Measurements from ENCODE around the gene OR51D1.

Gene OR51D1

GRCh38 chr11:4645974-4646373 is 8.7 kb downstream of the OR51D1 start:
- DNase-seq: no peak

DNA sequence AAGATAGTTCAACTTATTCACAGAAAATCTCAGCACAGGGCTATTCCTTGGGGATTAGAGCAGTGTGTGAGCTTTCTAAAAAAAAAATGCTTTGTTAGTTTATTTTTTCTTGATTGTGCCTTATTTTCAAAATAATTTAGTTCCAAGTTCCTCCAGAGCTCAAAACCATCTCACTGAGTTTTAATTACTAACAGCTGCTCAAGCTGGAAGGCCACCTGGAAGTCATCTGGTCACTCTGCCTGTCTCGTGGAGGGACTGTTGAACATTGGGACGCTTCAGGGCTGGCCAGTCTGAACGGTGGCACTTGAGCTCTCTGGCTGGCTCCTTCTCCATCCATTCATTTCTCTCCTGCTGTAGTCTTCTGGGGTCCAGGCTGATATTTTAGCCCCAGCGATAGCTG is 10.5 kb downstream of the OR51D1 start:
- no peak for DNase-seq

- DNase-seq: no peak
Measured at GRCh38 chr11:4654635-4655369, 17.5 kb downstream of the OR51D1 start.

DNA sequence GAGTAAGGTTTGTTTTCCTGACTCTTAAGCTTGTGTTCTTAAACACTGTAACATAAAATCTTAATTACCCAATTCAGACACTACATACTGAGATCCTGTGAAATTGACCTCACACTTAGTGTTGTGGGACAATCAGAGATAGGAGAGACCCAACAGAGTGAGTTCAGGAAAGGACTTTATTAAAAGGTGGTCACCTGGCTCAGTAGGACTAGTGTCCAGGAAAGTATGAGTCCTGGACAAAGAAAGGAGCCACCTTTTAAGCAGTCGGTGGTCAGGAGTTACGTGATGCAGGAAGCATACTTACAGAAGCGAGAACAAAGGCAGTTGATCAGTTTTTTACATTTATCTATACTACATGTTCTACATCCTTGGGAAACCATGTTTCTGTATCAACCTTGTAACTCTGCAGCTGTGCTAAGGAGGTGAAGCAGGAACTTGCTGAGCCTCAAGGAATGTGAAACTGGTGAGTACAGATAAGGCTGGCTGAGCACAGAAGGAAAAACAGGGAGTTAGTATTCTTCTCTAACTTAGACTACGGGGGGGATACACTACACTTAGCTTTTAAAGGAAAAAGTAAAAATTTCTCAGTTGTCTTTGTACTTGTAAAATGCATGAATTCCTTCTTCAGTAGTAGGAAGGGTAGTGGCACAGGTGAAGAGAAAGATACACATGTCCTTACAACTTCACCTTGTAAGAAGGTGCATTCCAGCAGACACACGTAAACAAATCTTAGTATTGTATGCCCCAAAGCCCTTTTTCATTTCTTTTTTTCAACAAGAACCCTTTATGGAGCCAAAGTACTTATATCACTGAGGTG is 21.6 kb downstream of the OR51D1 start:
- no peak for DNase-seq

GRCh38 chr11:4662876-4663275 is 25.6 kb downstream of the OR51D1 start:
- DNase-seq: no peak

DNA sequence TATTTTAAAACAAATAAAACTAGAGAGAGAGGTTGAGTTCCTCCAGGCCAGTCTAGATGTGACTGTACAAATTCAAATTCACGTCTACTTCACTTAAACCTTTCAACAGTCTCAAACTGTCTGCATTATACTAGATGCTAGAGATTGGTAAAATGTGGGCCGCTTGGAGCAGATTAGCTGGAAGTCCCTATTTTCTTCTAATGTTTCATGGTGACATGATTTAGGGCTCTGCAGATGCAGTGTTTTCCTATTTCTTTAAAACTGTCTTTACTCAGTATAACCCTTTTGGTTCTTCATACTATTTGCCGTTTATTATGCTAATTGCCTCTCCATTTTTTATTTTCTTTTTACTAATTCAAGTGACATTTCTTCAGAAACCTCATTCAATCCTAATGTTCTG is 26.9 kb downstream of the OR51D1 start:
- DNase-seq: no peak

DNA sequence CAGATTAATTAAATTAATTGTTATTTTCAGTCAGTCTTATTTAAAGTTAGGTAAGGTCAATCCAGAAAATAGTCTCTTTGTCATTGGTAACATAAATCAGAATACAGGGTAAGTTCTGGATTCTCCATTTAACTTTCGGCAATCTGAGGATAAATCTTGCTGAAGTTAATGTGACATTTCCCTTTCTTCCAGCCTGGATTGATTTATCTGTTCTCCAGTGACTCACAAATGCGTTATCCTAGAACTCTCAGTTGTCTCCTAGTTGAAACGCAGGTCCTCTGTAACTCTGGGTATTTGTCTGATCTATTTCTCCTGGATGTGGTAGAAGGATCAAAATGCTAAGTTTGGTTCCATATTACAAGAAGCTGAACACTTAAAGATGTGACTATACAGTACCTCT is 27.5 kb downstream of the OR51D1 start:
- no peak for DNase-seq

GRCh38 chr11:4665424-4665823 is 28.1 kb downstream of the OR51D1 start:
- no peak for DNase-seq

DNA sequence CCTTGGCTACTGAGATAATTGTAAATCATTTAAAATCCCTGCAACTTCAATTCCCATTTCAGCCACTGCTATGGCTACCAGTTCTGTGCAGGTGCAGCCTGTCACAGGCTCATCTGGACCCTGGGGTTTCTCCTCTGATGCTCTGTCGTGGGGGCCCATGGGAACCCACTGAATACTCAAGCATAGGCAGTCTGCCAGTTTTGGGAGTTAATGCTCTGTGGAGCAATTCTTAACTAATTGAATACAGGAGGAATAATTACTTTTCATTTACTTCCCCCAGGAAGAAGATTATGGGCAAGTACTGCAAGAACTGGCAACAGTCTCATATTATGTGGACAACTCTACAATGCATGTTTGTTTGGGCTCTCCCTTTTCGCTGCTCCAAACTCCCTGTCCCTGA is 34.5 kb downstream of the OR51D1 start:
- DNase-seq: no peak

DNA sequence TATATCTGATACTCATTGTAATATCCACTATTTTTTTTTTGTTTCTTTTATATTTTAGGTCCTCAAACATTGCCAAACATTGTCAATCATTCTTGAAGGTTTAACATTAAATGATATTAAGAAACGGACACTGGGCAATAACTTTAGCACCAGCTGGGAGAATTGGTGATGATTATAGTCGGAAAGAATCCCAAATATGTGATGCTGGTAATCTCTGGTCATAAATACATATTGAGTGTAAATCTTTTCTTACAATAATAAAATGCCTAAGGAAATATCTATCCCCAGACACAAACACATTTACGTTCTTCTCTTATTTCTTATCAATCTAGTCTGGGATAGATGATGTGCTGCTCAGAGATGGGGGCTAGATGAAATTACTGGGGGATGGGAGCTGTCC is 35.2 kb downstream of the OR51D1 start:
- DNase-seq: no peak

DNA sequence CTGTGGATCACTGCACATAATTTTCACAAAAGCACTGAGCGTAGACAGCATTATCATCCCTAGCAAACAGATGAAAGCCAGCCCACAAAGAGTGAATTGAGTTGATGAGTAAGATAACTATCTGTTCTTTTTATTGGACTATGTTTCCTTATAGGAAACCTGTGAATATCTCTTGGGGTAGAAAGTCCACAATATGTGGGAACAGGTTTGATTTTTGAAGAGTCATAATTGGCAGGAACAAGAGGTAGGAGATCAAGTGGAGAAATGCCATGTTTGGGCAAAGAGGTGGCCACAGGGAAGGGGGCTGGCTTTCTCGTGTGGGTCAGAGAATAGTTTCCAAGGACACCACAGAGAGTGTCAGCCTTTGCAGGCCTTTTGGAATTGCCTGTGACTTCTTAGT is 36.5 kb downstream of the OR51D1 start:
- DNase-seq: no peak

- DNase-seq: no peak
Measured at GRCh38 chr11:4677948-4678347, 40.7 kb downstream of the OR51D1 start.

DNA sequence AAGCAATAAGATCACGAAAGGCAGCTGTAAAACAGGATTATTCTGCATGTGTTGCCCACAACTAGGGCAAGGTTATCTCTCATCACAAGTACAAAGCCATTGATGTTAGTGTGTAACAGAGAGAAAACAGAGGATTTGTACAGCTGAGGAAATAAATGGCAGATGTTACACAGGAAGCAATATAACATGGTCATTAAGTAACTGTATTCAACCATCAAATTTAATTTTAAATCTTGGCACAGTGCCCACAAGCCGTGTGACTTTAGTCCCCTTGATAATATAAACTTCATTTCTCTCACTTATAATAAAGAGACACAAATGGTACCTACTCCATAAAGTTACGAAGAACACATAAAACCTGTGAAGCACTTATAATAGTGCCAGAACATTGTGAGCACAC is 43.1 kb downstream of the OR51D1 start:
- no peak for DNase-seq

GRCh38 chr11:4682623-4683419 is 45.5 kb downstream of the OR51D1 start:
- DNase-seq: no peak

GRCh38 chr11:4684631-4685285 is 47.5 kb downstream of the OR51D1 start:
- DNase-seq: no peak

Data from activated naive CD4-positive, alpha-beta T cell treated with anti-CD3 and anti-CD28 coated beads, Interleukin-2, amount 50 U/mL, for 16 hours (primary cell).